ENCODE measurements around the gene KSR1.

- TF ChIP-seq ZFP3 (CRISPR knock-in tag; IDR thresholded peaks at IDR 0.05) (no peak), ZNF565 (CRISPR knock-in tag; conservative IDR thresholded peaks at IDR 0.05; ENCODE audit: low read depth) (no peak), TCF4 (CRISPR knock-in tag; IDR thresholded peaks at IDR 0.05; ENCODE audit: borderline replicate concordance) (no peak), POU6F1 (CRISPR knock-in tag; IDR thresholded peaks at IDR 0.05; ENCODE audit: borderline replicate concordance, low read depth) (no peak), CSDC2 (CRISPR knock-in tag; IDR thresholded peaks at IDR 0.05) (no peak), PATZ1 (CRISPR knock-in tag; IDR thresholded peaks at IDR 0.05; ENCODE audit: borderline replicate concordance) (no peak), ARNTL (CRISPR knock-in tag; IDR thresholded peaks at IDR 0.05; ENCODE audit: borderline replicate concordance, low read depth) (no peak), TSHZ2 (CRISPR knock-in tag; IDR thresholded peaks at IDR 0.05) (no peak)
- TF ChIP-seq, protein P1, sequence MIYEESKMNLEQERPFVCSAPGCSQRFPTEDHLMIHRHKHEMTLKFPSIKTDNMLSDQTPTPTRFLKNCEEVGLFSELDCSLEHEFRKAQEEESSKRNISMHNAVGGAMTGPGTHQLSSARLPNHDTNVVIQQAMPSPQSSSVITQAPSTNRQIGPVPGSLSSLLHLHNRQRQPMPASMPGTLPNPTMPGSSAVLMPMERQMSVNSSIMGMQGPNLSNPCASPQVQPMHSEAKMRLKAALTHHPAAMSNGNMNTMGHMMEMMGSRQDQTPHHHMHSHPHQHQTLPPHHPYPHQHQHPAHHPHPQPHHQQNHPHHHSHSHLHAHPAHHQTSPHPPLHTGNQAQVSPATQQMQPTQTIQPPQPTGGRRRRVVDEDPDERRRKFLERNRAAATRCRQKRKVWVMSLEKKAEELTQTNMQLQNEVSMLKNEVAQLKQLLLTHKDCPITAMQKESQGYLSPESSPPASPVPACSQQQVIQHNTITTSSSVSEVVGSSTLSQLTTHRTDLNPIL (CRISPR knock-in tag; IDR thresholded peaks at IDR 0.05; ENCODE audit: low read depth), result no peak
These were observed 16.9 kb upstream of the KSR1 start for GRCh38 chr17:27439342-27439741.

Data from SK-N-SH treated with all-trans-retinoic acid at 6 μM for 48 hours (cell line).